CD4-positive, alpha-beta T cell (primary cell): ENCODE results near the gene C22orf39. TPM values are rescaled to one million over a fixed set of nuclear protein-coding genes. Genes with fewer than 3 reads are reported as not detected.

ENCODE experiments used
- ATAC-seq: fragments of 200-7000 bp; cut with Tn5 transposase; one replicate; pipeline ENCODE4 v1.10.0; 2022; ENCODE audit warnings: mild to moderate bottlenecking; ENCODE audit not compliant: poor library complexity
- CTCF ChIA-PET: fragments of 350-600 bp; sonication (Branson Sonifier 250); formaldehyde crosslinking; loops from one replicate; lab custom pipeline; 2021; ENCODE audit warnings: antibody characterized with exemption, inconsistent platforms; lab: Charles Lee
- POLR2A ChIA-PET: fragments of 350-600 bp; sonication (Branson Sonifier 250); formaldehyde crosslinking; loops from one replicate; lab custom pipeline; 2021; ENCODE audit warnings: antibody characterized with exemption, inconsistent platforms; lab: Charles Lee
- DNase-seq, 14 experiments: peaks; one replicate each; pipeline ENCODE4 v3.0.0-alpha.2; 2013 to 2020; ENCODE audit warnings: mixed read lengths in 2 of 14
- H3K27ac ChIP-seq, 2 donors: one replicate each; pipeline versions ENCODE4 v1.5.1 to v1.7.0; 2013; ENCODE audit warnings: low read length in 2 of 2, low read depth in 1 of 2, mild to moderate bottlenecking in 1 of 2
- H3K27me3 ChIP-seq, 2 experiments: 1 replicate in 1 of 2; 2 replicates in 1 of 2; pipeline versions ENCODE4 v1.6.1 to v1.7.0; 2013; ENCODE audit warnings: low read length in 2 of 2, control low read depth in 1 of 2, mild to moderate bottlenecking in 1 of 2, moderate library complexity in 1 of 2; ENCODE audit not compliant: insufficient read depth in 2 of 2, control insufficient read depth in 1 of 2
- H3K36me3 ChIP-seq: one replicate; pipeline ENCODE4 v1.6.1; 2013; ENCODE audit warnings: low read length, control low read depth; ENCODE audit not compliant: insufficient read depth
- H3K4me1 ChIP-seq: one replicate; pipeline ENCODE4 v1.6.1; 2013; ENCODE audit warnings: low read length, control low read depth; ENCODE audit not compliant: insufficient read depth
- H3K4me3 ChIP-seq: one replicate; pipeline ENCODE4 v1.5.1; 2013; ENCODE audit warnings: mild to moderate bottlenecking, low read length, moderate library complexity
- H3K9me3 ChIP-seq, 2 experiments: 1 replicate in 1 of 2; 2 replicates in 1 of 2; pipeline versions ENCODE4 v1.6.1 to v1.7.0; 2013; ENCODE audit warnings: low read length in 2 of 2, mild to moderate bottlenecking in 2 of 2, control low read depth in 1 of 2, moderate library complexity in 1 of 2; ENCODE audit not compliant: control insufficient read depth in 1 of 2, insufficient read depth in 1 of 2
- H3K27ac Mint-ChIP-seq: one replicate; pipeline ENCODE4 v1.8.0; 2020; ENCODE audit warnings: mixed read lengths
- H3K27me3 Mint-ChIP-seq: one replicate; pipeline ENCODE4 v1.8.0; 2021; ENCODE audit warnings: mixed read lengths
- H3K36me3 Mint-ChIP-seq: one replicate; pipeline ENCODE4 v1.8.0; 2021; ENCODE audit warnings: low read depth, mixed read lengths
- H3K4me1 Mint-ChIP-seq: one replicate; pipeline ENCODE4 v1.8.0; 2021; ENCODE audit warnings: low read depth, mixed read lengths
- H3K4me3 Mint-ChIP-seq: one replicate; pipeline ENCODE4 v1.8.0; 2020; ENCODE audit warnings: mild to moderate bottlenecking, mixed read lengths
- H3K9me3 Mint-ChIP-seq: one replicate; pipeline ENCODE4 v1.8.0; 2020; ENCODE audit warnings: mixed read lengths
- CTCF ChIP-seq: fragments of 200-600 bp; IDR thresholded peaks from one replicate; pipeline ENCODE4 v1.8.0; 2022; ENCODE audit warnings: antibody characterized with exemption, mild to moderate bottlenecking
- intact Hi-C, 2 experiments: fragments of 100-400 bp; cut with DNase I in 1 of 2; cut with micrococcal nuclease in 1 of 2; formaldehyde crosslinking; loops; one replicate each; pipeline versions ENCODE4 v1.15.1 to v1.9.0; 2023 to 2025; cut with DNase I, micrococcal nuclease
- total RNA-seq, 174 experiments: library from RNA in 2 of 174; stranded (reverse) in 2 of 174; gene quantifications; one replicate each; pipeline ENCODE4 v1.2.3 and lab custom pipeline; 2021 to 2026

Gene C22orf39
- total RNA-seq, 2 experiments from 2014 or later: 30.2 to 32.6 TPM

- Mint-ChIP-seq H3K27ac (no peak overlapping the region), H3K4me3 (no peak overlapping the region), H3K9me3 (no peaks in the 10 kb centered on the region), H3K36me3 (peaks cover 76% of the 10 kb centered on the region), H3K4me1 (peaks cover 9% of the 10 kb centered on the region), H3K27me3 (no peaks in the 10 kb centered on the region)
- H3K9me3 ChIP-seq: no peaks in the 10 kb centered on the region
- intact Hi-C loops: loop anchor here in 1 of 2 experiments (10.0 kb wide), 1 partner anchor 218 kb away; no protein-coding TSS in a partner anchor
- H3K4me3 ChIP-seq: no peak overlapping the region
- POLR2A ChIA-PET: no interaction called here
- no peaks in the 10 kb centered on the region for H3K27me3 ChIP-seq
- peaks cover 67% of the 10 kb centered on the region for H3K36me3 ChIP-seq
- CTCF ChIA-PET: no interaction called here
- H3K4me1 ChIP-seq: peaks cover 2% of the 10 kb centered on the region
- H3K27ac ChIP-seq: no peak overlapping the region
- ATAC-seq: no peak
- DNase-seq: no peak
- TF ChIP-seq CTCF: no peak
Observed at GRCh38 chr22:19406846-19407245, 40.7 kb downstream of the C22orf39 start.

GRCh38 chr22:19406281-19406811 is 41.2 kb downstream of the C22orf39 start:
- no peaks in the 10 kb centered on the region for H3K9me3 ChIP-seq
- TF ChIP-seq CTCF: no peak
- peaks cover 80% of the 10 kb centered on the region for H3K36me3 Mint-ChIP-seq
- H3K4me3 ChIP-seq: no peak overlapping the region
- H3K27ac Mint-ChIP-seq: no peak overlapping the region
- intact Hi-C loops: loop anchor here in 1 of 2 experiments (10.0 kb wide), 1 partner anchor 218 kb away; no protein-coding TSS in a partner anchor
- DNase-seq: no peak
- POLR2A ChIA-PET: no interaction called here
- CTCF ChIA-PET: no interaction called here
- H3K9me3 Mint-ChIP-seq: no peaks in the 10 kb centered on the region
- no peaks in the 10 kb centered on the region for H3K27me3 Mint-ChIP-seq
- no peak overlapping the region for H3K4me3 Mint-ChIP-seq
- H3K27ac ChIP-seq: no peak overlapping the region
- peaks cover 72% of the 10 kb centered on the region for H3K36me3 ChIP-seq
- no peaks in the 10 kb centered on the region for H3K4me1 ChIP-seq
- H3K4me1 Mint-ChIP-seq: peaks cover 4% of the 10 kb centered on the region
- no peaks in the 10 kb centered on the region for H3K27me3 ChIP-seq
- no peak for ATAC-seq

- Mint-ChIP-seq H3K4me1 (no peaks in the 10 kb centered on the region), H3K36me3 (peaks cover 80% of the 10 kb centered on the region), H3K27ac (no peak overlapping the region), H3K27me3 (no peaks in the 10 kb centered on the region), H3K9me3 (no peaks in the 10 kb centered on the region), H3K4me3 (no peak overlapping the region)
- intact Hi-C loops: loop anchor here in 1 of 2 experiments (10.0 kb wide), 1 partner anchor 219 kb away; no protein-coding TSS in a partner anchor
- Histone ChIP-seq H3K36me3 (peaks cover 72% of the 10 kb centered on the region), H3K4me3 (no peak overlapping the region), H3K27ac (no peak overlapping the region), H3K4me1 (no peaks in the 10 kb centered on the region), H3K9me3 (no peaks in the 10 kb centered on the region), H3K27me3 (no peaks in the 10 kb centered on the region)
- no peak for TF ChIP-seq CTCF
- ATAC-seq (no peak), DNase-seq (no peak)
- CTCF ChIA-PET: no interaction called here
- POLR2A ChIA-PET: no interaction called here
Observed at GRCh38 chr22:19405652-19406051, 41.9 kb downstream of the C22orf39 start.
